ENCODE results near the gene MRPS22.

DNA sequence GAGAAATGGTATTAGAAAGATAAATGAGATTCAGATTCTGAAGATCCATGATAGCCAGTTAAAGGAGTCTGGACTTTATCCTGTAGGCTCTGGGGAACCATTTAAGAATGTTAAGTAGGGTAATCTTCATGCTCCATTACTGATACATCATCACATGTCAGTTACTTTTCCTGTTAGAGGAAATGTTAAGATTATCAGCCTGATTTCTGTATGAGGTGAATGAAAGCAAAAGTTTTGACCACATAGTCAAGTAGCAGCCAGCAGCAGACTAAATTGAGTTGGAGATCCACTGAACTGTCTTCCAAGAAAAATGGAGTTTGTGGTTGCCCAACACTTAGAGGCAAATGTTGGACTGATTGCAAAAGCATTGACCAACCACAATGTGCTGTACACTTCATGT is 50.3 kb downstream of the MRPS22 start:
- TF ChIP-seq, protein P1, sequence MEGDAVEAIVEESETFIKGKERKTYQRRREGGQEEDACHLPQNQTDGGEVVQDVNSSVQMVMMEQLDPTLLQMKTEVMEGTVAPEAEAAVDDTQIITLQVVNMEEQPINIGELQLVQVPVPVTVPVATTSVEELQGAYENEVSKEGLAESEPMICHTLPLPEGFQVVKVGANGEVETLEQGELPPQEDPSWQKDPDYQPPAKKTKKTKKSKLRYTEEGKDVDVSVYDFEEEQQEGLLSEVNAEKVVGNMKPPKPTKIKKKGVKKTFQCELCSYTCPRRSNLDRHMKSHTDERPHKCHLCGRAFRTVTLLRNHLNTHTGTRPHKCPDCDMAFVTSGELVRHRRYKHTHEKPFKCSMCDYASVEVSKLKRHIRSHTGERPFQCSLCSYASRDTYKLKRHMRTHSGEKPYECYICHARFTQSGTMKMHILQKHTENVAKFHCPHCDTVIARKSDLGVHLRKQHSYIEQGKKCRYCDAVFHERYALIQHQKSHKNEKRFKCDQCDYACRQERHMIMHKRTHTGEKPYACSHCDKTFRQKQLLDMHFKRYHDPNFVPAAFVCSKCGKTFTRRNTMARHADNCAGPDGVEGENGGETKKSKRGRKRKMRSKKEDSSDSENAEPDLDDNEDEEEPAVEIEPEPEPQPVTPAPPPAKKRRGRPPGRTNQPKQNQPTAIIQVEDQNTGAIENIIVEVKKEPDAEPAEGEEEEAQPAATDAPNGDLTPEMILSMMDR (IDR thresholded peaks at IDR 0.05) = no peak
- TF ChIP-seq POLR2AphosphoS5 (IDR thresholded peaks at IDR 0.05) = no peak
